CD4-positive, alpha-beta T cell treated with Interleukin-12 subunit alpha and Interleukin-12 subunit beta, for 1 hour (primary cell): ENCODE measurements around the gene DOK6.

Experiments used
- DNase-seq: peaks from one replicate; pipeline ENCODE4 v3.0.0-alpha.2; 2020

DOK6 gene

DNA sequence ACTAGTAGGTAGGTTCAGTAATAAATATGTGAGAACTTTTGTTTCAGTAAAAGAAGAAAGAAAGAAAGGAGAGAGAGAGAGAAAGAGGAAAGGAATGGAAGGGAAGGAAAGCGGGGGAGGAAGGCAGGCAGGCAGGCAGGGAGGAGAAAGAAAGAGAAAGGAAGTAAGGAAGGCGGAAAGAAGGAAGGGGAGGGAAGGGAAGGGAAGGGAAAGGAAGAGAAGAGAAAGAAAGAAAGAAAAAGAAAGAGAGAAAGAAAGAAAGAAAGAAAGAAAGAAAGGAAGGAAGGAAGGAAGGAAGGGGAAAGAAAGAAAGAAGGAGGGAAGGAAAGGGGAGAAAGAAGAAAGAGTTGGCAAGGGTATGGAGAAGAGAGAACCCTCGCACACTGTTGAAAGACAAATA lies 479.4 kb downstream of the DOK6 start:
- no peak for DNase-seq

GRCh38 chr18:69882965-69883668 lies 482.4 kb downstream of the DOK6 start:
- DNase-seq: no peak

- no peak for DNase-seq
These were observed 483.1 kb downstream of the DOK6 start for GRCh38 chr18:69883781-69884180.

DNA sequence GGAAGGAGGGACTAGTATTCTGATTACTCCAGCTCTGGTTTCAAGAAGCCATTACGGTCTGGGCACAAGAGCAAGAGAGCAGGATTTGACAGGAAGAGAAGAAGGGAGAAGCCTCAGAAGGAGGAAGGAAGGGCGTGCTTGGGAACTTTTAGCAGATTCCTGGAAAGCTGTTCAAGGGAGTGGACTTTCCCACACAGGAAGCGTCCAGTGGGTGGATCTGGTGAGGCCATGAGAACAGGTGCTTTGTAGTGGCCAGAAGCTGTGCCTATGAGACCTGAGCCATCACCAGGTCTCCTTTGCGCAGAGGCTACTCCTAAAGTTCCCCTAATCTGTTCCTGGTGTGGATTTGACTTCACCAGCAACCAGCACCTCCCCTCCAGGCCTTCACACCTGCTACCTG lies 484.7 kb downstream of the DOK6 start:
- DNase-seq: no peak

DNA sequence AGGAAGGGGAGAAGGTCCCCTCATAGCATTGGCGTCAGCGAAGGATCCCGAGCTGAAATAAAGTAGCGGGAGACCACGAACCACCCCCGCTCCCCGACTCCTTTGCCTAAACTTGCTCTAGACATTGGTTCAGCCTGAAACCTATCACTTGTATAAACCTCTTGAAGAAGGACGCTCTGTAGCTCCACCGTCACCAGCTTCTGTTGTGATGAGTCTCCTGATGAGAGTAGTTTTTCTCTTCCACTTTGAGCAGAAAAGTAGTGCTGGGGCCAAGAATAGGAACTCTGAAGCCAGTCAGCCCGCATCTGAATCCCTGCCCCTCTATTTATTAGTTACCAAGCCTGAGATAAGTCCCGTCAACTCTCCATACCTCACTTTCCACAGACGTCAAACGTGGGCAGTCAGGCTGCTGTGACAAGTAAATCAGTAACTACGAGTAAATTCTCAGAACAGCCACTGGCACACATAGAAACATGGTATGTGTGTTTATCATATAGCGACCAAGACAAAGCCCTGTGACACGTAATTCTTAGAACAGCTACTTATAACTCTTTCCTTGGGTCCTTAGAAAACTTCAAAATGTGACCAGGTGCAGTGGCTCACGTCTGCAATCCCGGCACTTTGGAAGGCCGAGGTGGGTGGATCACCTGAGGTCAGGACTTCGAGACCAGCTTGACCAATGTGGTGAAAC lies 485.3 kb downstream of the DOK6 start:
- peak; percentile 34 for DNase-seq

- no peak for DNase-seq
These were observed 486.6 kb downstream of the DOK6 start for GRCh38 chr18:69887256-69887655.

DNA sequence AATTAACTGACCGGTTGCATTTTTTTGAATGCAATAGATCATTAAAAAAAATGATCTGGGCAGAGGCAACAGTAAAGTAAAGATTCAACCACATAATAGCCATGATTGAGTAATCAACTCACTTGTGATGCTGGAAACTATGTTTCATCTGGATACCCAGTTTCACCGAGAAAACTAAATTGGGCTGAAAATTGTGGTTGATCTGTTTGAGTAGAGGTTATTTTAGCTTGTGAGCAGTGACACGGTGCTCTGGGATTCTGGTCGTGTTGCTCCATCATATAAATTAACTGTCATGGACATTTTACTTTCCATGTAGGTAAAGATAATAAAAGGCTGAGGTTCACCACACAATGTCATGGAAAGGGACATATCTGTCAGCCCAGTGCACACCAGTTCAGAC lies 488.3 kb downstream of the DOK6 start:
- DNase-seq: no peak

DNA sequence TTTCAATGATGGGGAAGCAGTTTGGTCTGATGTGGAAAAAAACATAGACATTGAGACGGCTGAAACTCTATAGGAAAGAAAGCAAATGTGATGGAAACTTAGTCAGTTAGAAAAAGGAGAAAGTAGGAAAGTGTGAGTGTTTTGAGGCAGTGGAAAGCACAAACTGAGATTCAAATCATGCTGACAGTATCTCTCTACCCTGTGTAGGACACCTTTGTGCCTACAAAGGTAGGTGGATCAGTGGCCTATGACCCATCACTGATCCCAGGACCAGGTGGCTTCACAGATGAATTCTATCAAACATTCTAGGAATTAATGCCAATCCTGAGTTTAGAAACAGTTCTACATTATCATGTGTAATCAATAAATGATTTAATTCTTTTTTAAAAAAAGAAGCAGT lies 489.9 kb downstream of the DOK6 start:
- no peak for DNase-seq

DNA sequence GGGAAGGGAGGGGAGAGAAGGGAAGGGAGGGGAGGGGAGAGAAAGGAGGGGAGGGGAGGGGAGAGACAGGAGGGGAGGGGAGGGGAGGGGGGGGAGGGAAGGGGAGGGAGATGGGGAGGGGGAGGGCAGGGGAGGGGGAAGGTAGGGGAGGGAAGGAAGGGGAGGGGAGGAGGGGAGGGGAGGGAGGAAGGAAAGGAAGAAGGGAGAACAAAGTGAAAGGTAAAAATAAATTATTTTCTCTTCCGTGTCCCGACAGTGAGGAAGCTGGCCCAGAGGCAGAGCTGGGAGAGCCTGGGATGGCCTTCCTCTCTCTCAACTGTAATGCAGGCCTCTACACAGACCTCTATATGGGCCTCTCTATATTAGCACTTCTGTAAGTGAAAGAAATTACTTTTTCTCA lies 493.8 kb downstream of the DOK6 start:
- DNase-seq: no peak

DNA sequence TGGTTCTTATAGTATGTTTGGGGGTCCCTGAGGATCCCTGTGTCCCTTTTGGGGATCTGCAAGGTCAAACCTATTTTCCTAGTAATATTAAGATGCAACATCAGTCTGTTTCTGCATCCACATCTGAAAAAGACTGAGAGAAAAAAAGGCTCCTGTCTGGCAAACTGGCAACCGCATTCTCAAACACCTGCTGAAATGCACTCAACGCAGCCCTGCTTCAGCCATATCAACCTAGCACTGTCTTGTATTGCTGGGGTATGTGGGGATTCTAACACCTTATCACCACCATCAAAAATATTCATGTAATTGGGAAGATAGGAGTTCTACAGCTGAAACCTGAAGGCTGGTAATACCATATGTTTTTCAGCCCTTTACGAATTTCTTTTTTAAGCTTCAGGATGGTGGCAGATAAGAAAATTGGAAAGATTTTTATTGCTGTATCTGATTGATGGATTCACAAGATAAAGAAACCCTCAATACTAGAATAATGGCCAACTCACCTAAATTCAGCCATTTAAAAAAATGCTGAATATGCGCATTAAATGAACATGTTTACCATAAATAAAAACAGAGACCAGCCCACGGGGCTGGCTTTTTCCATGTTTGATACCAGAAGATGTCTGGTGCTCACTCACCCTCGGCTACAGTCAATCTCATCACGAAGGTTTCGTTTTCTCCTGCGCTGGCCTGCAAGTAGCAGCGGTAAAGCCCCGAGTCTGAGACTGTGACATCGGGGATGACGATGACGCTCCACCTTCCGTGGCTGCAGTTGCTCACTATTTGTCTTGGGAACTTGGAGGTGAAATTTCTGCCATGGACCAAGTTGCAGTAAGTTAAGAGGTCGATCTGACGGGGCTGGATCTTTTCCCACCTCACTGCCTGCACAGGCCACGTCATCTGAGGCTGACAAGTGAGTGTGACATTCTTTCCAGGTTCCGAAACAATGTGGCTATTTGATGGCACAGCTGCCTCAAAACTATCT lies 494.7 kb downstream of the DOK6 start:
- DNase-seq: peak; percentile 63

GRCh38 chr18:69897397-69898108 lies 496.9 kb downstream of the DOK6 start:
- peak; percentile 55 for DNase-seq

- peak; percentile 32 for DNase-seq
These were observed 497.7 kb downstream of the DOK6 start for GRCh38 chr18:69898241-69898861.
